OCI-LY3 (cell line): ENCODE results near the gene ADAMTS2.

ENCODE experiments used
- EZH2phosphoT487 ChIP-seq: fragments of 200-600 bp; shearing (Covaris generic); IDR thresholded peaks from 2 replicates; pipeline ENCODE4 v1.6.1; 2018; ENCODE audit warnings: antibody characterized with exemption, mixed run types, low read depth
- TF ChIP-seq, protein P1 (sequence below): fragments of 200-600, 300-600 bp; sonication (generic); IDR thresholded peaks from 2 replicates; pipeline ENCODE4 v1.5.1; 2014; ENCODE audit warnings: antibody characterized with exemption, low read length, low read depth

DNA sequence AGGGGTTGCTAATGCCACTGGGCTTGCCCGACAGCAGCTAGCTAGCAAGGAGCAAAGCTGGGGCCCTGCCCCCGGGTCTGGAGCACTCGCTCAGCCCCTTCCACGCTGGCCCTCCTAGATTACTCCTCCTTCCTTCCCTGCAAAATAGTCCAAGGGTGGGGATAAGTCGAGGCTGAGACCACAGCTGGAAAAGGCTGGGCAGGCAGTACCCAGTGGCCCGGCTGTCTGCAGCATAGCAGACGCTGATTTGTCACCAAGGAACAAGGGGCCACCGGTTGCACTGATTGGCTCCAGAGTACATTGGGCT, 73.9 kb downstream of the ADAMTS2 start:
- TF ChIP-seq, protein P1, sequence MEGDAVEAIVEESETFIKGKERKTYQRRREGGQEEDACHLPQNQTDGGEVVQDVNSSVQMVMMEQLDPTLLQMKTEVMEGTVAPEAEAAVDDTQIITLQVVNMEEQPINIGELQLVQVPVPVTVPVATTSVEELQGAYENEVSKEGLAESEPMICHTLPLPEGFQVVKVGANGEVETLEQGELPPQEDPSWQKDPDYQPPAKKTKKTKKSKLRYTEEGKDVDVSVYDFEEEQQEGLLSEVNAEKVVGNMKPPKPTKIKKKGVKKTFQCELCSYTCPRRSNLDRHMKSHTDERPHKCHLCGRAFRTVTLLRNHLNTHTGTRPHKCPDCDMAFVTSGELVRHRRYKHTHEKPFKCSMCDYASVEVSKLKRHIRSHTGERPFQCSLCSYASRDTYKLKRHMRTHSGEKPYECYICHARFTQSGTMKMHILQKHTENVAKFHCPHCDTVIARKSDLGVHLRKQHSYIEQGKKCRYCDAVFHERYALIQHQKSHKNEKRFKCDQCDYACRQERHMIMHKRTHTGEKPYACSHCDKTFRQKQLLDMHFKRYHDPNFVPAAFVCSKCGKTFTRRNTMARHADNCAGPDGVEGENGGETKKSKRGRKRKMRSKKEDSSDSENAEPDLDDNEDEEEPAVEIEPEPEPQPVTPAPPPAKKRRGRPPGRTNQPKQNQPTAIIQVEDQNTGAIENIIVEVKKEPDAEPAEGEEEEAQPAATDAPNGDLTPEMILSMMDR = no peak
- no peak for TF ChIP-seq EZH2phosphoT487
